Ovary (tissue), 9 donors: ENCODE data around the gene LRRC3. TPM values are rescaled to one million over a fixed set of nuclear protein-coding genes. Genes with fewer than 3 reads are reported as not detected.

Experiments used
- DNase-seq, 5 donors: peaks; one replicate each; pipeline ENCODE4 v3.0.0-alpha.2; 2019 to 2020
- H3K27ac ChIP-seq, 2 donors: fragments of 200-600 bp; one replicate each; pipeline versions ENCODE4 v1.5.1 to v1.8.0; 2019 to 2022
- H3K27me3 ChIP-seq: fragments of 200-600 bp; one replicate; pipeline ENCODE4 v1.8.0; 2022
- H3K36me3 ChIP-seq: fragments of 200-600 bp; sonication (generic); one replicate; pipeline ENCODE4 v1.5.1; 2019
- H3K4me1 ChIP-seq: one replicate; pipeline ENCODE4 v1.8.1; 2013; ENCODE audit warnings: mild to moderate bottlenecking, moderate library complexity; ENCODE audit not compliant: insufficient read depth
- H3K4me3 ChIP-seq: fragments of 200-600 bp; sonication (generic); one replicate; pipeline ENCODE4 v1.5.1; 2017
- H3K9me3 ChIP-seq, 2 donors: fragments of 200-600 bp in 1 of 2; sonication (generic) in 1 of 2; one replicate each; pipeline versions ENCODE4 v1.5.1 to v1.8.1; 2013 to 2019; ENCODE audit warnings: mild to moderate bottlenecking in 1 of 2, moderate library complexity in 1 of 2
- CTCF ChIP-seq, 3 donors: fragments of 450-650 bp in 2 of 3; fragments of 200-600 bp in 1 of 3; IDR thresholded peaks; one replicate each; pipeline versions ENCODE4 v1.5.1 to v1.8.0; 2016 to 2022; ENCODE audit warnings: antibody characterized with exemption in 3 of 3, mild to moderate bottlenecking in 1 of 3
- EP300 ChIP-seq: sonication (generic); formaldehyde crosslinking; IDR thresholded peaks from one replicate; pipeline ENCODE4 v1.6.1; 2017; ENCODE audit warnings: antibody characterized with exemption
- POLR2A ChIP-seq: fragments of 450-650 bp; IDR thresholded peaks from one replicate; pipeline ENCODE4 v1.6.1; 2017; ENCODE audit warnings: antibody characterized with exemption, mild to moderate bottlenecking, moderate library complexity
- WGBS, 3 donors: extraction: QIAGEN DNeasy Blood & Tissue Kit in 1 of 3; methylation state at CpG; one replicate each; pipeline versions ENCODE4 v1.1.5 to v1.1.7; 2013 to 2017; 5-methylcytosine and 5-hydroxymethylcytosine counted together
- intact Hi-C, 4 donors: fragments of 100-400 bp; cut with DNase I; formaldehyde crosslinking; loops; one replicate each; pipeline versions ENCODE4 v1.11.0 to v1.15.1; 2022 to 2023
- polyA plus RNA-seq, 2 donors: library from polyadenylated mRNA; stranded (reverse); fragments of 200-250 nt in 1 of 2; fragments of 350-450 nt in 1 of 2; fragmentation: Illumina TruSeq in 1 of 2; extraction: RNeasy Lipid Tissue Mini Kit (QIAGEN cat#74804) in 1 of 2; gene quantifications; one replicate each; pipeline ENCODE4 v1.2.3, GENCODE V29; 2013 to 2014
- total RNA-seq, 7 donors: library from RNA; depleted of rRNA in 2 of 7; stranded (reverse); fragments of >200 nt in 2 of 7; fragmentation: NEBNext Ultra II Directional in 3 of 7; extraction: Animal tissue kit (Norgen Biotek cat#: 25700) in 3 of 7; gene quantifications; one replicate each; pipeline versions ENCODE4 v1.1.0 to v1.2.4, GENCODE V29; 2016 to 2023
- donor health status: DM: no; HTN: no; CAD: no; lungs with moderate emphysema.
- donor health status: DM: no; HTN: no; CAD: no.
- donor health status: Bipolar disorder and iron deficiency.
- donor health status: DM: yes; HTN: yes; CAD: no.
- donor health status: DM: no; HTN: no; CAD: no.
- donor health status: DM: yes; HTN: yes; CAD: no.

The LRRC3 gene
- total and polyA plus RNA-seq, 9 donors: 2.4 to 6.8 (median 3.9) TPM

- peak in 2 of 5 donors; percentile 1 to 15 for DNase-seq
- intact Hi-C loops: no loop called here
- Histone ChIP-seq H3K4me3 (no peak overlapping the region), H3K4me1 (no peaks in the 10 kb centered on the region), H3K9me3 (no peaks in the 10 kb centered on the region), H3K36me3 (no peaks in the 10 kb centered on the region), H3K27me3 (no peaks in the 10 kb centered on the region), H3K27ac (no peak overlapping the region)
- 75 to 86% (median 84%) methylated on average over 14 of the region's 14 CpGs for WGBS, 3 donors
- TF ChIP-seq POLR2A (no peak), EP300 (no peak), CTCF (IDR thresholded peaks at IDR 0.05) (no peak)
Measured at GRCh38 chr21:44420416-44421205, 34.7 kb upstream of the LRRC3 start.

- Histone ChIP-seq H3K36me3 (no peaks in the 10 kb centered on the region), H3K27ac (no peak overlapping the region), H3K27me3 (no peaks in the 10 kb centered on the region), H3K4me1 (no peaks in the 10 kb centered on the region), H3K4me3 (no peak overlapping the region), H3K9me3 (no peaks in the 10 kb centered on the region)
- no peak for TF ChIP-seq EP300
- no peak for TF ChIP-seq CTCF (IDR thresholded peaks at IDR 0.05)
- no peak for TF ChIP-seq POLR2A
- intact Hi-C loops: no loop called here
- WGBS, 3 donors: 63 to 77% (median 64%) methylated on average over 25 to 26 of the region's 26 CpGs
- DNase-seq: peak in 3 of 5 donors; percentile 2 to 7 (median 6)
Measured at GRCh38 chr21:44421901-44422840, 33.1 kb upstream of the LRRC3 start.

- no peaks in the 10 kb centered on the region for H3K4me1 ChIP-seq
- no peak overlapping the region for H3K4me3 ChIP-seq
- intact Hi-C loops: no loop called here
- no peak for TF ChIP-seq CTCF (IDR thresholded peaks at IDR 0.05)
- no peak for TF ChIP-seq POLR2A
- H3K27me3 ChIP-seq: no peaks in the 10 kb centered on the region
- WGBS, 3 donors: 78 to 86% (median 79%) methylated on average over 12 of the region's 12 CpGs
- H3K9me3 ChIP-seq: no peaks in the 10 kb centered on the region
- no peaks in the 10 kb centered on the region for H3K36me3 ChIP-seq
- peak in 2 of 5 donors; percentile 7 to 12 for DNase-seq
- no peak overlapping the region for H3K27ac ChIP-seq
Measured at GRCh38 chr21:44423312-44423821, 31.9 kb upstream of the LRRC3 start.

GRCh38 chr21:44423941-44424607, 31.2 kb upstream of the LRRC3 start:
- Histone ChIP-seq H3K4me1 (no peaks in the 10 kb centered on the region), H3K4me3 (no peak overlapping the region), H3K27me3 (no peaks in the 10 kb centered on the region), H3K36me3 (no peaks in the 10 kb centered on the region), H3K27ac (no peak overlapping the region), H3K9me3 (no peaks in the 10 kb centered on the region)
- TF ChIP-seq CTCF (IDR thresholded peaks at IDR 0.05): no peak
- no peak for TF ChIP-seq EP300
- TF ChIP-seq POLR2A: no peak
- WGBS, 3 donors: 68 to 84% (median 80%) methylated on average over 15 to 17 of the region's 17 CpGs
- DNase-seq: peak in 2 of 5 donors; percentile 10 to 16
- intact Hi-C loops: no loop called here
